Endothelial cell (in vitro differentiated cells): Measurements from ENCODE around the gene TECPR1. TPM values are rescaled to one million over a fixed set of nuclear protein-coding genes. Genes with fewer than 3 reads are reported as not detected.

Experiments used
- DNase-seq: peaks from one replicate; pipeline ENCODE4 v3.0.0; 2021; ENCODE audit warnings: low spot score
- H3K27ac Mint-ChIP-seq: one replicate; pipeline ENCODE4 v1.8.0; 2021; ENCODE audit warnings: mixed read lengths, inconsistent platforms; ENCODE audit not compliant: unreplicated experiment
- H3K27me3 Mint-ChIP-seq: one replicate; pipeline ENCODE4 v1.8.0; 2021; ENCODE audit warnings: mild to moderate bottlenecking, moderate library complexity, mixed read lengths, inconsistent platforms; ENCODE audit not compliant: unreplicated experiment
- H3K36me3 Mint-ChIP-seq: one replicate; pipeline ENCODE4 v1.8.0; 2021; ENCODE audit warnings: mild to moderate bottlenecking, low read depth, mixed read lengths, inconsistent platforms; ENCODE audit not compliant: unreplicated experiment
- H3K4me1 Mint-ChIP-seq: one replicate; pipeline ENCODE4 v1.8.0; 2021; ENCODE audit warnings: mild to moderate bottlenecking, mixed read lengths, inconsistent platforms; ENCODE audit not compliant: unreplicated experiment
- H3K4me3 Mint-ChIP-seq: one replicate; pipeline ENCODE4 v1.8.0; 2021; ENCODE audit warnings: mild to moderate bottlenecking, mixed read lengths, inconsistent platforms; ENCODE audit not compliant: unreplicated experiment
- H3K9me3 Mint-ChIP-seq: one replicate; pipeline ENCODE4 v1.8.0; 2021; ENCODE audit warnings: mixed read lengths, inconsistent platforms; ENCODE audit not compliant: unreplicated experiment
- total RNA-seq: library from RNA; stranded (reverse); fragmentation: NEBNext Ultra II Directional; extraction: Animal tissue kit (Norgen Biotek cat#: 25700); gene quantifications from one replicate; pipeline ENCODE4 v1.2.1, GENCODE V29; 2021; ENCODE audit not compliant: unreplicated experiment
- TF ChIP-seq, protein P1 (sequence below): fragments of 200-600 bp; sonication (generic); IDR thresholded peaks from one replicate; pipeline ENCODE4 v1.5.0; 2021; ENCODE audit warnings: antibody characterized with exemption; ENCODE audit not compliant: unreplicated experiment

The TECPR1 gene
- total RNA-seq, 1 donor from 2014 or later, result 129 TPM

DNA sequence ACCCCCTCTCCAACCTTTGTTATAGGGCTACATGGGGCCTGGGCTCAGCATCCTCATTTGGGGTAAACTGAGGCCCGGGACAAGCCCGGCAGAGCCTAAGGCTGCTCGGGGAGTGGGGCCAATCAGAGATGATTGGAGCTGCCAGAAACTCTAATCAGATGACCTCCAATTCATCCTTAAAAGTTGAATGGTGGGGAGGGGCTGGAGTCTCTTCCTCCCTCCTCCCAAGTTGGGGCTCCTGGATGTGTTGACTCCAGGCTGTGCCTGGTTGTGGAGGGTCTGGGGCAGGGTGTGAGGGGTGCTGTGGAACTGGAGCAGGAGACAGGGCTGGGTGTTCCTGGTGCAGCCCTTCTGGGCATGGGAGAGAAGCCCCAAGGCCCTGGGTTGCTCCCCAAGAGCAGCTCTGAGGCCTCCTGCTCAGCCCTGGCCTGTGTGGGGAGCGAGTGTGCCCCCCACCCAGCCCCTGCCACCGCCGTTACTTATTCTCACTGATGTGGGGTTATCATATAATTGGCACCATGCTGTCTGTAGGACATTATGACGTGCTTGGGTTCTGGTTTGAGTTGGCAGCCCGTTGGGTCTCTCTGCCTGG, 38.6 kb downstream of the TECPR1 start:
- Mint-ChIP-seq H3K9me3 (no peaks in the 10 kb centered on the region), H3K36me3 (peaks cover 3% of the 10 kb centered on the region), H3K4me1 (peaks cover 10% of the 10 kb centered on the region), H3K4me3 (no peak overlapping the region), H3K27ac (no peak overlapping the region), H3K27me3 (peaks cover 12% of the 10 kb centered on the region)
- TF ChIP-seq, protein P1, sequence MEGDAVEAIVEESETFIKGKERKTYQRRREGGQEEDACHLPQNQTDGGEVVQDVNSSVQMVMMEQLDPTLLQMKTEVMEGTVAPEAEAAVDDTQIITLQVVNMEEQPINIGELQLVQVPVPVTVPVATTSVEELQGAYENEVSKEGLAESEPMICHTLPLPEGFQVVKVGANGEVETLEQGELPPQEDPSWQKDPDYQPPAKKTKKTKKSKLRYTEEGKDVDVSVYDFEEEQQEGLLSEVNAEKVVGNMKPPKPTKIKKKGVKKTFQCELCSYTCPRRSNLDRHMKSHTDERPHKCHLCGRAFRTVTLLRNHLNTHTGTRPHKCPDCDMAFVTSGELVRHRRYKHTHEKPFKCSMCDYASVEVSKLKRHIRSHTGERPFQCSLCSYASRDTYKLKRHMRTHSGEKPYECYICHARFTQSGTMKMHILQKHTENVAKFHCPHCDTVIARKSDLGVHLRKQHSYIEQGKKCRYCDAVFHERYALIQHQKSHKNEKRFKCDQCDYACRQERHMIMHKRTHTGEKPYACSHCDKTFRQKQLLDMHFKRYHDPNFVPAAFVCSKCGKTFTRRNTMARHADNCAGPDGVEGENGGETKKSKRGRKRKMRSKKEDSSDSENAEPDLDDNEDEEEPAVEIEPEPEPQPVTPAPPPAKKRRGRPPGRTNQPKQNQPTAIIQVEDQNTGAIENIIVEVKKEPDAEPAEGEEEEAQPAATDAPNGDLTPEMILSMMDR, result no peak
- no peak for DNase-seq

DNA sequence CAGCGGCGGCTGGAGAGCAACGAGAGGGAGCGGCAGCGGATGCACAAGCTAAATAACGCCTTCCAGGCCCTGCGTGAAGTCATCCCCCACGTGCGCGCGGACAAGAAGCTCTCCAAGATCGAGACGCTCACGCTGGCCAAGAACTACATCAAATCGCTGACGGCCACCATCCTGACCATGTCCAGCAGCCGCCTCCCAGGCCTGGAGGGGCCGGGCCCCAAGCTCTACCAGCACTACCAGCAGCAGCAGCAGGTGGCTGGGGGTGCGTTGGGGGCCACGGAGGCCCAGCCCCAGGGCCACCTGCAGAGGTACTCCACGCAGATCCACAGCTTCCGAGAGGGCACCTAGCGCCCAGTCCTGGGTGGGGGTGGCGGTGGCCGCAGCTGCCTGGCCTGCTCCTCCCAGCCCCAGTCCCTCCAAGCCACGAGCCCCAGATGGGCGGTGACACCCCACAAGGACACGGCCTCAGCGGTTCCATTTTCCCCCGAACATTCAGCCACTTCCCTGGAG, 39.4 kb downstream of the TECPR1 start:
- H3K27ac Mint-ChIP-seq, result no peak overlapping the region
- H3K4me1 Mint-ChIP-seq, result peaks cover 4% of the 10 kb centered on the region
- H3K9me3 Mint-ChIP-seq, result no peaks in the 10 kb centered on the region
- H3K27me3 Mint-ChIP-seq, result peaks cover 9% of the 10 kb centered on the region
- TF ChIP-seq, protein P1, result no peak
- peaks cover under 1% of the 10 kb centered on the region for H3K36me3 Mint-ChIP-seq
- peak overlapping the region; percentile 25 for H3K4me3 Mint-ChIP-seq
- no peak for DNase-seq

DNA sequence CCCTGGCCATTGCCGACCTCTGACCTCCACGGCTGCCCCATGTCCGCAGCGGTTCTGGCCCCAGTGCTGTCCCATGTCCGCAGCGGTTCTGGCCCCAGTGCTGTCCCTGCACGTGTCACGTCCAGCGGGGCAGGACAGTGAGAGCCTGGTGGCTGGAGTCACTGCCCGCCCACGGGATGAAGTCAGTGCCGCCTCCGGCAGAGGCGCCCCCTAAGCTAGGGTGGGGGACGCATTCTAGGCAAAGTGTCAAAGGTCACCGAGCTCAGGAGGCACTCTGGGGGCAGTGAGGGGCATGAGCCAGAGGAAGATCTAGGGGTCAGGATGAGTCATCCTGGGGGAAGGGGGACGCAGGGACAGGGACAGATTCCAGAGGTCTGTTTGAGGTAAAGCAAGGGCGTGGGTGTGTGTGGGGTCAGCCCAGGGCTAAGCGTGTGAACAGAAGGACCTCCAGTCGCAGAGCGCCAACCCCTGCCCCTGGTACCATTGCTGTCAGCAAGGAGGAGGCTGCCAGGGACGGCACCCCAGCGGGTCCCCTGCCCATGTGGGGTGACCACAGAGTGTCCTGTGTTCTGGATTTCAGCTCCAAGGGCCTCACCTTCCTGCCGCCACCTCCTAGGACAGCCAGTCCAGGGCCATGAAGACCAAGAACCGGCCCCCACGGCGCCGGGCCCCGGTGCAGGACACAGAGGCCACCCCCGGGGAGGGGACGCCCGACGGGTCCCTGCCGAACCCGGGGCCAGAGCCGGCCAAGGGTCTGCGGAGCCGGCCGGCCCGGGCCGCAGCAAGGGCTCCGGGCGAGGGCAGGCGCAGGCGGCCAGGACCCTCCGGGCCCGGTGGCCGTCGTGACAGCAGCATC, 40.1 kb downstream of the TECPR1 start:
- TF ChIP-seq, protein P1, result no peak
- H3K9me3 Mint-ChIP-seq, result no peaks in the 10 kb centered on the region
- no peak overlapping the region for H3K27ac Mint-ChIP-seq
- H3K4me3 Mint-ChIP-seq, result peak overlapping the region; percentile 76
- H3K36me3 Mint-ChIP-seq, result peaks cover 5% of the 10 kb centered on the region
- H3K27me3 Mint-ChIP-seq, result peaks cover 10% of the 10 kb centered on the region
- no peak for DNase-seq
- H3K4me1 Mint-ChIP-seq, result peaks cover 3% of the 10 kb centered on the region

DNA sequence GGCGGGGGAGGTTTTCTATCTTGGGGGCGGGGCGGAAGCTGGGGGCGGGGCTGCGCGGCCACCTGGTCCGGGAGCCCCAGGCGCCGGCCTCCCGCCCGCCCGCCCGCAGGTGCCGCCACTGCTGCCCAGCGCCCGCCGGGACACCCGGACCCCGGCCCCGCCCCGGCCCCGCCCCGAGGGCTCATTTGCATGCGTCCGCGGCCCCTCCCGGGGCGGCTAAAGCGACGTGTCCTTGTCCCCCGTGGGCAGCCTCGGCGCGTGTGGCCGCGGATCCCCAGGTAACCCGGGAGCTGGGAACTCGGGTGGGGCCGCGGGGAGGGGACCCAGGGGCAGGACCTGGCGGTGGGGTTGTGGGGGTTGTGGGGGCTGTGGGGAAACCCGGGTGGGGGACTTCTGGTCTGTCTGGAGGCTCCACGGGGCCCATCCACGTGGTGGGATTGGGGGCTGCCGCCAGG, 40.8 kb downstream of the TECPR1 start, which contains the start of gene BHLHA15:
TSS of gene BHLHA15 (plus strand) at position 219 of the 455 bp plus-strand sequence. CDS start 871 bp downstream, outside the sequence.
- H3K27me3 Mint-ChIP-seq, result peaks cover 10% of the 10 kb centered on the region
- DNase-seq, result peak; percentile 41
- H3K36me3 Mint-ChIP-seq, result peaks cover 10% of the 10 kb centered on the region
- no peak within 1 kb of the TSS for H3K27ac Mint-ChIP-seq
- H3K9me3 Mint-ChIP-seq, result no peaks in the 10 kb centered on the region
- TF ChIP-seq, protein P1, result no peak
- H3K4me3 Mint-ChIP-seq, result peak within 1 kb of the TSS; percentile 76
- peaks cover 3% of the 10 kb centered on the region for H3K4me1 Mint-ChIP-seq
